IMR-90 (cell line): ENCODE measurements around the gene E2F8. TPM values are rescaled to one million over a fixed set of nuclear protein-coding genes. Genes with fewer than 3 reads are reported as not detected.

Experiments used
- ATAC-seq: fragments of 200-7000 bp; cut with Tn5 transposase; 2 replicates; pipeline ENCODE4 v1.9.1; 2020; ENCODE audit warnings: low read depth, mild to moderate bottlenecking, moderate library complexity
- BruUV-seq: library from RNA; stranded (reverse); fragments of 400-500 nt; replicated peaks from 2 replicates; lab custom pipeline; 2021; lab: Mats Ljungman, UMichigan
- CTCF ChIA-PET: fragments of 300-600 bp; formaldehyde crosslinking; extraction: SDS; loops from one replicate; lab custom pipeline; 2021; ENCODE audit warnings: antibody characterized with exemption; lab: Yijun Ruan, JAX
- POLR2A ChIA-PET: fragments of 300-600 bp; sonication (Branson Sonifier 250); formaldehyde crosslinking; loops from one replicate; lab custom pipeline; 2022; ENCODE audit warnings: antibody characterized with exemption; ENCODE audit not compliant: unreplicated experiment; lab: Charles Lee
- DNase-seq: peaks from one replicate; pipeline ENCODE4 v3.0.0; 2013
- H2AFZ ChIP-seq: replicated peaks from 2 replicates; pipeline ENCODE3; 2013; ENCODE audit warnings: low read length, mild to moderate bottlenecking; ENCODE audit not compliant: poor library complexity
- H2AK5ac ChIP-seq: 2 replicates; pipeline ENCODE4 v1.6.1; 2013; ENCODE audit warnings: low read depth, low read length, inconsistent platforms
- H2AK9ac ChIP-seq: replicated peaks from 2 replicates; pipeline ENCODE3; 2013; ENCODE audit warnings: mild to moderate bottlenecking, low read depth, low read length, moderate library complexity; ENCODE audit not compliant: poor library complexity
- H2BK120ac ChIP-seq: 2 replicates; pipeline ENCODE4 v1.6.1; 2013; ENCODE audit warnings: low read depth, low read length, inconsistent platforms
- H2BK15ac ChIP-seq: 3 replicates; pipeline ENCODE4 v1.6.1; 2013; ENCODE audit warnings: low read depth, low read length, inconsistent platforms
- H2BK20ac ChIP-seq: 2 replicates; pipeline ENCODE4 v1.6.1; 2013; ENCODE audit warnings: low read depth, mild to moderate bottlenecking, inconsistent platforms, low read length, moderate library complexity
- H2BK5ac ChIP-seq: 2 replicates; pipeline ENCODE4 v1.6.1; 2013; ENCODE audit warnings: mild to moderate bottlenecking, low read depth, low read length, inconsistent platforms; ENCODE audit not compliant: poor library complexity, severe bottlenecking
- H3K14ac ChIP-seq: replicated peaks from 2 replicates; pipeline ENCODE4 v1.6.1; 2013; ENCODE audit warnings: low read depth, low read length, inconsistent platforms
- H3K18ac ChIP-seq: 2 replicates; pipeline ENCODE4 v1.6.1; 2013; ENCODE audit warnings: low read depth, low read length, control low read depth
- H3K23ac ChIP-seq: 2 replicates; pipeline ENCODE4 v1.6.1; 2013; ENCODE audit warnings: low read depth, low read length, inconsistent platforms
- H3K27ac ChIP-seq: 2 replicates; pipeline ENCODE4 v1.5.1; 2013; ENCODE audit warnings: mild to moderate bottlenecking, control low read depth, low read length; ENCODE audit not compliant: insufficient read depth
- H3K27me3 ChIP-seq: 2 replicates; pipeline ENCODE4 v1.6.1; 2013; ENCODE audit warnings: low read length; ENCODE audit not compliant: control insufficient read depth, insufficient read depth
- H3K36me3 ChIP-seq: 2 replicates; pipeline ENCODE4 v1.6.1; 2013; ENCODE audit warnings: low read length, mixed read lengths; ENCODE audit not compliant: control insufficient read depth, insufficient read depth
- H3K4ac ChIP-seq: 2 replicates; pipeline ENCODE4 v1.6.1; 2013; ENCODE audit warnings: low read depth, low read length, inconsistent platforms
- H3K4me1 ChIP-seq: 2 replicates; pipeline ENCODE4 v1.6.1; 2013; ENCODE audit warnings: low read length, mixed read lengths; ENCODE audit not compliant: control insufficient read depth, insufficient read depth
- H3K4me2 ChIP-seq: 2 replicates; pipeline ENCODE4 v1.6.1; 2013; ENCODE audit warnings: low read depth, mild to moderate bottlenecking, control low read depth, low read length, moderate library complexity
- H3K4me3 ChIP-seq: 2 replicates; pipeline ENCODE4 v1.5.1; 2013; ENCODE audit warnings: low read depth, mild to moderate bottlenecking, control low read depth, low read length, moderate library complexity; ENCODE audit not compliant: insufficient read depth
- H3K56ac ChIP-seq: 2 replicates; pipeline ENCODE4 v1.6.1; 2013; ENCODE audit warnings: low read length, inconsistent platforms; ENCODE audit not compliant: insufficient read depth; ENCODE audit errors: extremely low read depth
- H3K79me1 ChIP-seq, 2 experiments: 2 replicates each; pipeline ENCODE4 v1.6.1; 2013; ENCODE audit warnings: low read length in 2 of 2, inconsistent platforms in 1 of 2, low read depth in 1 of 2
- H3K9ac ChIP-seq: 2 replicates; pipeline ENCODE4 v1.6.1; 2013; ENCODE audit warnings: low read depth, low read length, control low read depth
- H3K9me1 ChIP-seq: 2 replicates; pipeline ENCODE4 v1.6.1; 2013; ENCODE audit warnings: low read length, inconsistent platforms; ENCODE audit not compliant: insufficient read depth
- H3K9me3 ChIP-seq: 2 replicates; pipeline ENCODE4 v1.6.1; 2013; ENCODE audit warnings: low read length; ENCODE audit not compliant: control insufficient read depth, insufficient read depth
- H4K20me1 ChIP-seq: 2 replicates; pipeline ENCODE4 v1.6.1; 2013; ENCODE audit warnings: low read length, inconsistent platforms; ENCODE audit not compliant: insufficient read depth
- H4K5ac ChIP-seq: 2 replicates; pipeline ENCODE4 v1.6.1; 2013; ENCODE audit warnings: mild to moderate bottlenecking, low read depth, low read length, control low read depth
- H4K8ac ChIP-seq, 2 experiments: 2 replicates each; pipeline ENCODE4 v1.6.1; 2013; ENCODE audit warnings: low read depth in 2 of 2, low read length in 2 of 2, control low read depth in 1 of 2, inconsistent platforms in 1 of 2
- H4K91ac ChIP-seq: 2 replicates; pipeline ENCODE4 v1.6.1; 2013; ENCODE audit warnings: low read depth, low read length, inconsistent platforms; ENCODE audit not compliant: insufficient read depth
- BHLHE40 ChIP-seq: fragments of 150-350 bp; IDR thresholded peaks from 2 replicates; pipeline ENCODE4 v1.6.1; 2016; ENCODE audit warnings: mild to moderate bottlenecking, low read depth, low read length
- CEBPB ChIP-seq: IDR thresholded peaks from 2 replicates; pipeline ENCODE4 v1.6.1; 2012; ENCODE audit warnings: low read depth, low read length, improper control_type of control experiment
- CHD1 ChIP-seq: IDR thresholded peaks from 2 replicates; pipeline ENCODE4 v1.6.1; 2012; ENCODE audit warnings: low read depth, low read length, improper control_type of control experiment
- CTCF ChIP-seq: conservative IDR thresholded peaks from 2 replicates; pipeline ENCODE4 v1.5.1; 2012; ENCODE audit warnings: mild to moderate bottlenecking, low read depth, low read length, improper control_type of control experiment
- ELK1 ChIP-seq: fragments of 150-350 bp; IDR thresholded peaks from 2 replicates; pipeline ENCODE4 v1.6.1; 2016; ENCODE audit warnings: low read depth, mild to moderate bottlenecking, low read length, moderate library complexity, borderline replicate concordance
- FOS ChIP-seq: fragments of 150-350 bp; IDR thresholded peaks from 2 replicates; pipeline ENCODE4 v1.6.1; 2016; ENCODE audit warnings: low read depth, low read length
- MAFK ChIP-seq: IDR thresholded peaks from 2 replicates; pipeline ENCODE4 v1.6.1; 2012; ENCODE audit warnings: low read depth, low read length, improper control_type of control experiment
- MAZ ChIP-seq: IDR thresholded peaks from 2 replicates; pipeline ENCODE4 v1.6.1; 2012; ENCODE audit warnings: low read depth, mild to moderate bottlenecking, low read length, improper control_type of control experiment, moderate library complexity, borderline replicate concordance
- MXI1 ChIP-seq: IDR thresholded peaks from 2 replicates; pipeline ENCODE4 v1.6.1; 2012; ENCODE audit warnings: low read depth, mild to moderate bottlenecking, low read length, moderate library complexity, borderline replicate concordance
- NFE2L2 ChIP-seq: fragments of 150-350 bp; IDR thresholded peaks from 2 replicates; pipeline ENCODE4 v1.6.1; 2016; ENCODE audit warnings: low read depth, mild to moderate bottlenecking, low read length
- POLR2A ChIP-seq: IDR thresholded peaks from 2 replicates; pipeline ENCODE4 v1.6.1; 2012; ENCODE audit warnings: mild to moderate bottlenecking, low read depth, low read length
- RAD21 ChIP-seq: IDR thresholded peaks from 2 replicates; pipeline ENCODE4 v1.6.1; 2012; ENCODE audit warnings: low read length, improper control_type of control experiment
- RCOR1 ChIP-seq: IDR thresholded peaks from 2 replicates; pipeline ENCODE4 v1.6.1; 2012; ENCODE audit warnings: mild to moderate bottlenecking, low read length, improper control_type of control experiment; ENCODE audit not compliant: insufficient replicate concordance
- RFX5 ChIP-seq: IDR thresholded peaks from 2 replicates; pipeline ENCODE4 v1.8.0; 2012; ENCODE audit warnings: low read depth, mild to moderate bottlenecking, low read length, moderate library complexity
- SMC3 ChIP-seq: fragments of 150-350 bp; IDR thresholded peaks from 2 replicates; pipeline ENCODE4 v1.6.1; 2016; ENCODE audit warnings: low read depth, mild to moderate bottlenecking, antibody characterized with exemption, low read length, moderate library complexity
- USF2 ChIP-seq: fragments of 150-350 bp; IDR thresholded peaks from 2 replicates; pipeline ENCODE4 v1.6.1; 2017; ENCODE audit warnings: mild to moderate bottlenecking, antibody characterized with exemption, low read length, low read depth
- WGBS, 2 experiments: methylation state at CpG; one replicate each; pipeline versions ENCODE4 v1.1.5 to v1.1.7; 2013; ENCODE audit warnings: missing lambda C conversion rate in 2 of 2; ENCODE audit not compliant: insufficient read length in 1 of 2; ENCODE audit errors: extremely low coverage in 2 of 2; 5-methylcytosine and 5-hydroxymethylcytosine counted together
- dilution Hi-C: fragments of 300-500 bp; cut with HindIII; formaldehyde crosslinking; loops from one replicate; pipeline ENCODE4 v1.14.3; 2018; ENCODE audit warnings: low sequenced_read_pairs; ENCODE audit not compliant: unreplicated experiment
- in situ Hi-C: fragments of 300-500 bp; cut with MboI; formaldehyde crosslinking; loops from 3 replicates; pipeline ENCODE4 v1.14.3; 2019; ENCODE audit warnings: low sequenced_read_pairs, inconsistent platforms, mixed read lengths
- intact Hi-C: fragments of 100-400 bp; cut with micrococcal nuclease; formaldehyde crosslinking; loops from 2 replicates; pipeline ENCODE4 v1.10.0; 2022
- polyA plus RNA-seq, 3 experiments: library from polyadenylated mRNA; depleted of rRNA; stranded (reverse); fragments of >200 nt; gene quantifications; 2 replicates each; pipeline ENCODE4 v1.2.3, GENCODE V29; 2012; ENCODE audit warnings: low replicate concordance in 1 of 3
- total RNA-seq: library from RNA; depleted of rRNA; stranded (reverse); fragments of >200 nt; gene quantifications from 2 replicates; pipeline ENCODE4 v1.2.3, GENCODE V29; 2012

Gene E2F8
- total and polyA plus RNA-seq, 2 of the 4 experiments (the other 2 are of a cell fraction), result 1.1 to 2.3 TPM

DNA sequence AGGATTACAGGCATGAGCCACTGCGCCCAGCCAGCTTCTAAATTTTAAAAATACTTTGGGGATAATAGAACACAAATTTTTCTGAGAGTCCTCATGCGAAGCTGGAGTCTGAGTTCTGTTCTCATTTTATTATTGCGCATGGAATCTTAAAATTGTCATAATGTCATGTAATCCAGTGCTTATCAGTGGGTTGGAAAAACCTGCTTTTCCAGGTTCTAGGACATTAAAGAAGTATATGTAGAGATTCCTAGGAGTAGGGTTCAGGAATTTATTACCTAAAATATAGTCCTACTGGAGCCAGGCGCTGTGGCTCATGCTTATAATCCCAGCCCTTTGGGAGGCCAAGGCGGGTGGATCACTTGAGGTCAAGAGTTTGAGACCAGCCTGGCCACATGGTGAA, 4.6 kb upstream of the E2F8 start:
- Histone ChIP-seq H3K27ac (no peak overlapping the region), H2BK20ac (no peak overlapping the region), H3K36me3 (no peaks in the 10 kb centered on the region), H3K4me2 (no peak overlapping the region), H3K4me1 (no peaks in the 10 kb centered on the region), H3K18ac (no peak overlapping the region), H3K56ac (no peak overlapping the region), H3K14ac (no peak overlapping the region), H3K9me3 (no peaks in the 10 kb centered on the region), H2AFZ (no peak overlapping the region), H3K9ac (no peak overlapping the region), H3K9me1 (no peaks in the 10 kb centered on the region), H3K4me3 (no peak overlapping the region), H2BK120ac (no peak overlapping the region), H2AK9ac (no peak overlapping the region), H3K27me3 (peaks cover 30% of the 10 kb centered on the region), H3K79me1 (peaks cover 0 to 2% of the 10 kb centered on the region in 2 experiments; a peak in 1 of 4 replicates), H4K91ac (no peak overlapping the region), H3K4ac (no peak overlapping the region), H4K8ac (no peak overlapping the region), H2BK5ac (no peak overlapping the region), H4K20me1 (no peaks in the 10 kb centered on the region), H4K5ac (no peak overlapping the region), H3K23ac (no peak overlapping the region), H2AK5ac (no peak overlapping the region), H2BK15ac (no peak overlapping the region)
- CTCF ChIA-PET, result no interaction called here
- no CpG with 5 or more reads among the region's 5 CpGs for WGBS, 2 experiments
- BruUV-seq, result no TSS peak
- intact Hi-C loops (no loop called here), dilution Hi-C loops (no loop called here), in situ Hi-C loops (no loop called here)
- POLR2A ChIA-PET, result no interaction called here
- TF ChIP-seq ELK1, result no peak
- no peak for TF ChIP-seq CEBPB
- TF ChIP-seq RAD21, result no peak
- no peak for TF ChIP-seq POLR2A
- no peak for TF ChIP-seq BHLHE40
- no peak for TF ChIP-seq NFE2L2
- TF ChIP-seq RCOR1, result no peak
- no peak for TF ChIP-seq MXI1
- TF ChIP-seq RFX5, result no peak
- TF ChIP-seq CTCF, result no peak
- TF ChIP-seq SMC3, result no peak
- TF ChIP-seq CHD1, result no peak
- no peak for TF ChIP-seq MAZ
- no peak for TF ChIP-seq MAFK
- TF ChIP-seq USF2, result no peak
- no peak for TF ChIP-seq FOS
- no peak for DNase-seq
- ATAC-seq, result no peak
